ENCODE measurements around the gene TNKS1BP1.
A peak's percentile ranks its signal among the peaks of the same experiment; 100 is the strongest.

TNKS1BP1 gene

GRCh38 chr11:57343825-57344224 is 19.1 kb upstream of the TNKS1BP1 start:
- Mint-ChIP-seq H3K27me3 (ENCODE audit: low read depth) (no peaks in the 10 kb centered on the region), H3K4me1 (peaks cover 59% of the 10 kb centered on the region), H3K36me3 (ENCODE audit: low read depth) (no peaks in the 10 kb centered on the region), H3K9me3 (no peaks in the 10 kb centered on the region), H3K27ac (peak overlapping the region; percentile 43 to 44 (median 44)), H3K4me3 (no peak overlapping the region)
- TF ChIP-seq CTCF (IDR thresholded peaks at IDR 0.05; ENCODE audit: unreplicated experiment in 3 of 3) = no peak

- H3K27me3 Mint-ChIP-seq (ENCODE audit: low read depth) = no peaks in the 10 kb centered on the region
- H3K9me3 Mint-ChIP-seq = no peaks in the 10 kb centered on the region
- peak overlapping the region in 2 of 3 experiments; percentile 33 to 47 for H3K27ac Mint-ChIP-seq
- peaks cover 61% of the 10 kb centered on the region for H3K4me1 Mint-ChIP-seq
- TF ChIP-seq CTCF (IDR thresholded peaks at IDR 0.05; ENCODE audit: unreplicated experiment in 3 of 3) = no peak
- H3K4me3 Mint-ChIP-seq = peak overlapping the region in 1 of 3 experiments; percentile 32
- no peaks in the 10 kb centered on the region for H3K36me3 Mint-ChIP-seq (ENCODE audit: low read depth)
Measured at GRCh38 chr11:57342702-57343101, 17.9 kb upstream of the TNKS1BP1 start.

GRCh38 chr11:57341250-57341808 is 16.6 kb upstream of the TNKS1BP1 start:
- Mint-ChIP-seq H3K27ac (peak overlapping the region in 1 of 3 experiments; percentile 69), H3K4me1 (peaks cover 62% of the 10 kb centered on the region), H3K27me3 (ENCODE audit: low read depth) (no peaks in the 10 kb centered on the region), H3K9me3 (no peaks in the 10 kb centered on the region), H3K36me3 (ENCODE audit: low read depth) (no peaks in the 10 kb centered on the region), H3K4me3 (no peak overlapping the region)
- no peak for TF ChIP-seq CTCF (IDR thresholded peaks at IDR 0.05; ENCODE audit: unreplicated experiment in 3 of 3)

GRCh38 chr11:57340039-57340615 is 15.4 kb upstream of the TNKS1BP1 start:
- peaks cover 64% of the 10 kb centered on the region for H3K4me1 Mint-ChIP-seq
- H3K4me3 Mint-ChIP-seq = peak overlapping the region; percentile 31 to 64 (median 60)
- peak overlapping the region; percentile 69 to 88 (median 80) for H3K27ac Mint-ChIP-seq
- H3K36me3 Mint-ChIP-seq (ENCODE audit: low read depth) = no peaks in the 10 kb centered on the region
- no peaks in the 10 kb centered on the region for H3K9me3 Mint-ChIP-seq
- peak in 1 of 3 experiments; percentile 27 for TF ChIP-seq CTCF (IDR thresholded peaks at IDR 0.05; ENCODE audit: unreplicated experiment in 3 of 3)
- no peaks in the 10 kb centered on the region for H3K27me3 Mint-ChIP-seq (ENCODE audit: low read depth)

GRCh38 chr11:57339328-57339727 is 14.6 kb upstream of the TNKS1BP1 start:
- peak overlapping the region; percentile 69 to 88 (median 80) for H3K27ac Mint-ChIP-seq
- H3K4me1 Mint-ChIP-seq = peaks cover 72% of the 10 kb centered on the region

More at GRCh38 chr11:57339328-57339727, 14.6 kb upstream of the TNKS1BP1 start:
- no peaks in the 10 kb centered on the region for H3K9me3 Mint-ChIP-seq
- no peak for TF ChIP-seq CTCF (IDR thresholded peaks at IDR 0.05; ENCODE audit: unreplicated experiment in 3 of 3)
- no peaks in the 10 kb centered on the region for H3K27me3 Mint-ChIP-seq (ENCODE audit: low read depth)
- H3K36me3 Mint-ChIP-seq (ENCODE audit: low read depth) = peaks cover under 1% of the 10 kb centered on the region
- H3K4me3 Mint-ChIP-seq = peak overlapping the region in 2 of 3 experiments; percentile 65 to 71

Measured in nephron (organoid).